HEK293 (cell line): ENCODE results near the gene APELA.

ENCODE experiments used
- CTCF ChIA-PET: fragments of 350-600 bp; formaldehyde crosslinking; extraction: SDS; loops from one replicate; lab custom pipeline; 2021; ENCODE audit warnings: antibody characterized with exemption; lab: Yijun Ruan, JAX
- POLR2A ChIA-PET: fragments of 300-600 bp; formaldehyde crosslinking; extraction: SDS; loops from one replicate; lab custom pipeline; 2020; ENCODE audit warnings: antibody characterized with exemption, inconsistent platforms; lab: Yijun Ruan, JAX
- H3K27ac ChIP-seq: fragments of 200-500 bp; sonication (Bioruptor generic); 2 replicates; pipeline ENCODE4 v1.5.1; 2014; ENCODE audit warnings: low read depth, low read length, control low read depth, inconsistent platforms; ENCODE audit errors: extremely low read depth
- H3K36me3 ChIP-seq, 2 experiments: fragments of 200-500 bp in 1 of 2; sonication (Bioruptor generic) in 1 of 2; 1 replicate in 1 of 2; 2 replicates in 1 of 2; pipeline ENCODE4 v1.5.1; 2014 to 2017; ENCODE audit warnings: inconsistent platforms in 2 of 2, low read length in 2 of 2; ENCODE audit not compliant: control insufficient read depth in 2 of 2, insufficient read depth in 1 of 2
- H3K4me1 ChIP-seq: fragments of 200-500 bp; sonication (Bioruptor generic); 2 replicates; pipeline ENCODE4 v1.5.1; 2014; ENCODE audit warnings: mild to moderate bottlenecking, low read length, inconsistent platforms; ENCODE audit not compliant: control insufficient read depth, insufficient read depth
- H3K4me3 ChIP-seq: 2 replicates; pipeline ENCODE4 v1.5.1; 2011; ENCODE audit warnings: low read depth, mild to moderate bottlenecking, control low read depth, low read length, moderate library complexity
- H3K9me3 ChIP-seq: fragments of 200-500 bp; sonication (Bioruptor generic); 2 replicates; pipeline ENCODE4 v1.5.1; 2014; ENCODE audit warnings: low read depth, low read length, inconsistent platforms; ENCODE audit not compliant: control insufficient read depth, insufficient read depth
- FEZF1 ChIP-seq: fragments of 450-650 bp; formaldehyde crosslinking; IDR thresholded peaks from 2 replicates; pipeline ENCODE4 v1.5.1; 2016; ENCODE audit warnings: missing biosample characterization, missing genetic modification characterization
- GFI1B ChIP-seq: fragments of 450-650 bp; formaldehyde crosslinking; IDR thresholded peaks from 2 replicates; pipeline ENCODE4 v1.5.1; 2016; ENCODE audit warnings: missing biosample characterization, missing genetic modification characterization
- HOXA7 ChIP-seq: sonication (generic); formaldehyde crosslinking; IDR thresholded peaks from 2 replicates; pipeline ENCODE4 v1.8.1; 2022; ENCODE audit warnings: missing genetic modification reagents, borderline replicate concordance
- PBX3 ChIP-seq: sonication (generic); formaldehyde crosslinking; IDR thresholded peaks from 2 replicates; pipeline ENCODE4 v1.8.1; 2022; ENCODE audit warnings: mild to moderate bottlenecking, moderate library complexity, missing genetic modification reagents
- PRDM10 ChIP-seq: fragments of 450-650 bp; formaldehyde crosslinking; IDR thresholded peaks from 2 replicates; pipeline ENCODE4 v1.5.1; 2016; ENCODE audit warnings: missing biosample characterization, missing genetic modification characterization
- ZBTB17 ChIP-seq: fragments of 450-650 bp; formaldehyde crosslinking; IDR thresholded peaks from 2 replicates; pipeline ENCODE4 v1.5.1; 2016; ENCODE audit warnings: missing biosample characterization, missing genetic modification characterization
- ZFP37 ChIP-seq: fragments of 450-650 bp; formaldehyde crosslinking; IDR thresholded peaks from 2 replicates; pipeline ENCODE4 v1.5.1; 2016; ENCODE audit warnings: missing biosample characterization, missing genetic modification characterization
- ZFP41 ChIP-seq: fragments of 450-650 bp; formaldehyde crosslinking; IDR thresholded peaks from 2 replicates; pipeline ENCODE4 v1.5.1; 2016; ENCODE audit warnings: missing biosample characterization, missing genetic modification characterization, borderline replicate concordance
- ZFP69B ChIP-seq: fragments of 450-650 bp; formaldehyde crosslinking; IDR thresholded peaks from 2 replicates; pipeline ENCODE4 v1.5.1; 2016; ENCODE audit warnings: missing biosample characterization, missing genetic modification characterization
- ZIC2 ChIP-seq: fragments of 450-650 bp; formaldehyde crosslinking; IDR thresholded peaks from 2 replicates; pipeline ENCODE4 v1.5.1; 2016; ENCODE audit warnings: missing biosample characterization, missing genetic modification characterization
- ZNF140 ChIP-seq: fragments of 450-650 bp; formaldehyde crosslinking; IDR thresholded peaks from 2 replicates; pipeline ENCODE4 v1.5.1; 2016; ENCODE audit warnings: missing biosample characterization, missing genetic modification characterization
- ZNF146 ChIP-seq: fragments of 450-650 bp; formaldehyde crosslinking; IDR thresholded peaks from 2 replicates; pipeline ENCODE4 v1.5.1; 2016; ENCODE audit warnings: missing biosample characterization, missing genetic modification characterization
- ZNF148 ChIP-seq: fragments of 450-650 bp; formaldehyde crosslinking; IDR thresholded peaks from 2 replicates; pipeline ENCODE4 v1.5.0; 2017; ENCODE audit warnings: missing biosample characterization, missing genetic modification characterization, borderline replicate concordance
- ZNF157 ChIP-seq: fragments of 450-650 bp; formaldehyde crosslinking; IDR thresholded peaks from 2 replicates; pipeline ENCODE4 v1.5.1; 2016; ENCODE audit warnings: missing biosample characterization, missing genetic modification characterization
- ZNF221 ChIP-seq: fragments of 450-650 bp; formaldehyde crosslinking; IDR thresholded peaks from 2 replicates; pipeline ENCODE4 v1.5.1; 2017; ENCODE audit warnings: missing biosample characterization, missing genetic modification characterization, borderline replicate concordance
- ZNF266 ChIP-seq: fragments of 450-650 bp; formaldehyde crosslinking; IDR thresholded peaks from 2 replicates; pipeline ENCODE4 v1.5.1; 2016; ENCODE audit warnings: missing biosample characterization, missing genetic modification characterization, low read depth
- ZNF280D ChIP-seq: fragments of 450-650 bp; formaldehyde crosslinking; IDR thresholded peaks from 2 replicates; pipeline ENCODE4 v1.5.1; 2016; ENCODE audit warnings: missing biosample characterization, missing genetic modification characterization
- ZNF394 ChIP-seq: fragments of 450-650 bp; formaldehyde crosslinking; IDR thresholded peaks from 2 replicates; pipeline ENCODE4 v1.5.1; 2016; ENCODE audit warnings: missing biosample characterization, missing genetic modification characterization, mild to moderate bottlenecking, moderate library complexity, borderline replicate concordance
- ZNF404 ChIP-seq: fragments of 450-650 bp; formaldehyde crosslinking; IDR thresholded peaks from 2 replicates; pipeline ENCODE4 v1.5.1; 2017; ENCODE audit warnings: missing biosample characterization, missing genetic modification characterization
- ZNF549 ChIP-seq: fragments of 450-650 bp; IDR thresholded peaks from 2 replicates; pipeline ENCODE4 v1.5.1; 2018; ENCODE audit warnings: missing biosample characterization, missing genetic modification characterization, mild to moderate bottlenecking, inconsistent platforms, moderate library complexity
- ZNF610 ChIP-seq: fragments of 450-650 bp; formaldehyde crosslinking; IDR thresholded peaks from 2 replicates; pipeline ENCODE4 v1.5.1; 2016; ENCODE audit warnings: missing biosample characterization, missing genetic modification characterization, borderline replicate concordance
- ZNF658 ChIP-seq: fragments of 450-650 bp; formaldehyde crosslinking; IDR thresholded peaks from 2 replicates; pipeline ENCODE4; 2016; ENCODE audit warnings: missing biosample characterization, missing genetic modification characterization
- ZNF792 ChIP-seq: fragments of 450-650 bp; formaldehyde crosslinking; IDR thresholded peaks from 2 replicates; pipeline ENCODE4 v1.5.1; 2016; ENCODE audit warnings: missing biosample characterization, missing genetic modification characterization

Gene APELA

GRCh38 chr4:164918956-164919355 is 42.0 kb downstream of the APELA start:
- Histone ChIP-seq H3K27ac (no peak overlapping the region), H3K4me1 (no peaks in the 10 kb centered on the region), H3K4me3 (no peak overlapping the region), H3K36me3 (no peaks in the 10 kb centered on the region), H3K9me3 (no peaks in the 10 kb centered on the region)
- ChIA-PET POLR2A (no interaction called here), CTCF (no interaction called here)
- TF ChIP-seq ZFP41 (tag by site-specific recombination), result no peak
- no peak for TF ChIP-seq ZFP69B (tag by site-specific recombination)
- no peak for TF ChIP-seq ZNF404
- TF ChIP-seq ZNF221 (tag by site-specific recombination), result no peak
- no peak for TF ChIP-seq ZNF157 (tag by site-specific recombination)
- TF ChIP-seq ZNF658 (tag by site-specific recombination), result no peak
- TF ChIP-seq HOXA7 (CRISPR knock-in tag), result no peak
- no peak for TF ChIP-seq FEZF1 (tag by site-specific recombination)

- Histone ChIP-seq H3K4me3 (no peak overlapping the region), H3K4me1 (no peaks in the 10 kb centered on the region), H3K9me3 (no peaks in the 10 kb centered on the region), H3K27ac (no peak overlapping the region), H3K36me3 (no peaks in the 10 kb centered on the region)
- no peak for TF ChIP-seq ZFP37 (tag by site-specific recombination)
- TF ChIP-seq ZNF549 (tag by site-specific recombination), result no peak
- no peak for TF ChIP-seq GFI1B (tag by site-specific recombination)
- no peak for TF ChIP-seq ZIC2 (tag by site-specific recombination)
- TF ChIP-seq ZNF266 (tag by site-specific recombination), result no peak
- no peak for TF ChIP-seq ZNF146
- POLR2A ChIA-PET, result no interaction called here
- CTCF ChIA-PET, result no interaction called here
These were observed 47.8 kb downstream of the APELA start for GRCh38 chr4:164924670-164925238.

- H3K36me3 ChIP-seq, result no peaks in the 10 kb centered on the region
- no peaks in the 10 kb centered on the region for H3K9me3 ChIP-seq
- no peak overlapping the region for H3K27ac ChIP-seq
- POLR2A ChIA-PET, result no interaction called here
- CTCF ChIA-PET, result interaction anchor here (0.6 kb wide), 1 partner anchor 45 kb away, joined by 4 read pairs; no protein-coding TSS in a partner anchor
- no peaks in the 10 kb centered on the region for H3K4me1 ChIP-seq
- no peak overlapping the region for H3K4me3 ChIP-seq
- no peak for TF ChIP-seq PBX3 (CRISPR knock-in tag)
- TF ChIP-seq ZNF148 (tag by site-specific recombination), result no peak
- TF ChIP-seq ZNF280D (tag by site-specific recombination), result no peak
- no peak for TF ChIP-seq ZNF610 (tag by site-specific recombination)
- no peak for TF ChIP-seq ZNF394 (tag by site-specific recombination)
- TF ChIP-seq ZBTB17 (tag by site-specific recombination), result no peak
- no peak for TF ChIP-seq PRDM10 (tag by site-specific recombination)
- TF ChIP-seq ZNF140 (tag by site-specific recombination), result no peak
- no peak for TF ChIP-seq ZNF792
These were observed 49.3 kb downstream of the APELA start for GRCh38 chr4:164926301-164926700.
